WTC11 (cell line): ENCODE measurements around the gene RFK. TPM values are rescaled to one million over a fixed set of nuclear protein-coding genes. Genes with fewer than 3 reads are reported as not detected.

ENCODE experiments used
- ATAC-seq: fragments of 200-7000 bp; cut with Tn5 transposase; 2 replicates; pipeline ENCODE4 v1.10.0; 2021; ENCODE audit warnings: mild to moderate bottlenecking, moderate library complexity
- CTCF ChIA-PET: fragments of 300-600 bp; sonication (Branson Sonifier 250); formaldehyde crosslinking; loops from one replicate; lab custom pipeline; 2021; ENCODE audit warnings: antibody characterized with exemption; lab: Charles Lee
- POLR2A ChIA-PET: fragments of 350-600 bp; sonication (Branson Sonifier 250); formaldehyde crosslinking; loops from one replicate; lab custom pipeline; 2021; ENCODE audit warnings: antibody characterized with exemption; lab: Charles Lee
- DNase-seq: peaks from one replicate; pipeline ENCODE4 v3.0.0; 2021; ENCODE audit warnings: low spot score
- H3K27ac Mint-ChIP-seq: 2 replicates; pipeline ENCODE4 v1.8.0; 2021; ENCODE audit warnings: mixed read lengths
- H3K27me3 Mint-ChIP-seq: 2 replicates; pipeline ENCODE4 v1.8.0; 2021; ENCODE audit warnings: low read depth, mild to moderate bottlenecking, moderate library complexity, mixed read lengths
- H3K36me3 Mint-ChIP-seq: 2 replicates; pipeline ENCODE4 v1.8.0; 2021; ENCODE audit warnings: mixed read lengths
- H3K4me1 Mint-ChIP-seq: 2 replicates; pipeline ENCODE4 v1.8.0; 2022; ENCODE audit warnings: mixed read lengths
- H3K4me3 Mint-ChIP-seq: 2 replicates; pipeline ENCODE4 v1.8.0; 2021; ENCODE audit warnings: mild to moderate bottlenecking, moderate library complexity, mixed read lengths
- H3K9me3 Mint-ChIP-seq: 2 replicates; pipeline ENCODE4 v1.8.0; 2021; ENCODE audit warnings: mixed read lengths
- ATF2 ChIP-seq: sonication (generic); formaldehyde crosslinking; IDR thresholded peaks from 2 replicates; pipeline ENCODE4 v1.8.1; 2022; ENCODE audit warnings: low read depth, missing genetic modification reagents, borderline replicate concordance
- ATF3 ChIP-seq: sonication (generic); formaldehyde crosslinking; conservative IDR thresholded peaks from 2 replicates; pipeline ENCODE4 v1.8.1; 2022; ENCODE audit warnings: mild to moderate bottlenecking, missing genetic modification reagents
- CREM ChIP-seq: sonication (generic); formaldehyde crosslinking; IDR thresholded peaks from 2 replicates; pipeline ENCODE4 v1.8.1; 2022; ENCODE audit warnings: mild to moderate bottlenecking, missing genetic modification reagents, moderate library complexity
- E2F5 ChIP-seq: sonication (generic); formaldehyde crosslinking; IDR thresholded peaks from 2 replicates; pipeline ENCODE4 v1.8.1; 2022; ENCODE audit warnings: mild to moderate bottlenecking, moderate library complexity, missing genetic modification reagents
- ERG ChIP-seq: fragments of 250-450 bp; sonication (Bioruptor Pico); IDR thresholded peaks from 2 replicates; pipeline ENCODE4 v1.8.0; 2021; ENCODE audit warnings: mild to moderate bottlenecking
- NR3C1 ChIP-seq: sonication (generic); formaldehyde crosslinking; conservative IDR thresholded peaks from 2 replicates; pipeline ENCODE4 v1.8.1; 2023; ENCODE audit warnings: low read depth, mild to moderate bottlenecking, missing genetic modification reagents
- PRRX2 ChIP-seq: fragments of 250-450 bp; sonication (Bioruptor Pico); IDR thresholded peaks from 2 replicates; pipeline ENCODE4 v1.8.0; 2021; ENCODE audit warnings: mild to moderate bottlenecking
- TCF7 ChIP-seq: sonication (generic); formaldehyde crosslinking; IDR thresholded peaks from 2 replicates; pipeline ENCODE4 v1.8.0; 2022; ENCODE audit warnings: mild to moderate bottlenecking, low read depth, missing genetic modification reagents, moderate library complexity
- ZNF121 ChIP-seq: sonication (generic); formaldehyde crosslinking; IDR thresholded peaks from 2 replicates; pipeline ENCODE4 v1.8.0; 2023; ENCODE audit warnings: missing genetic modification reagents
- ZNF219 ChIP-seq: sonication (generic); formaldehyde crosslinking; IDR thresholded peaks from 2 replicates; pipeline ENCODE4 v1.8.0; 2023; ENCODE audit warnings: missing genetic modification reagents, mild to moderate bottlenecking, borderline replicate concordance
- ZNF281 ChIP-seq: sonication (generic); formaldehyde crosslinking; IDR thresholded peaks from 2 replicates; pipeline ENCODE4 v1.8.0; 2023; ENCODE audit warnings: mild to moderate bottlenecking, missing genetic modification reagents
- ZNF512 ChIP-seq: sonication (generic); formaldehyde crosslinking; IDR thresholded peaks from 2 replicates; pipeline ENCODE4 v1.8.1; 2022; ENCODE audit warnings: missing genetic modification reagents, borderline replicate concordance
- total RNA-seq: library from RNA; stranded (reverse); gene quantifications from 3 replicates; pipeline ENCODE4 v1.2.3, GENCODE V29; 2021

Gene RFK
- total RNA-seq, 1 experiment from 2014 or later: 14.9 TPM

GRCh38 chr9:76396597-76396996 is 2.4 kb upstream of the RFK start:
- POLR2A ChIA-PET: no interaction called here

GRCh38 chr9:76396144-76396543 is 1.9 kb upstream of the RFK start:
- POLR2A ChIA-PET: no interaction called here

More at GRCh38 chr9:76396597-76396996, 2.4 kb upstream of the RFK start:
- H3K4me3 Mint-ChIP-seq: no peak overlapping the region
- no peak for DNase-seq
- H3K27me3 Mint-ChIP-seq: no peaks in the 10 kb centered on the region; the same call in 1 of the 2 replicates
- CTCF ChIA-PET: no interaction called here
- no peak for ATAC-seq
- peaks cover 10% of the 10 kb centered on the region for H3K9me3 Mint-ChIP-seq
- peaks cover 12% of the 10 kb centered on the region for H3K4me1 Mint-ChIP-seq
- TF ChIP-seq ZNF121 (CRISPR knock-in tag): peak; percentile 30; the same call in 1 of the 2 replicates
- TF ChIP-seq ZNF281 (CRISPR knock-in tag): no peak
- no peak for TF ChIP-seq CREM (CRISPR knock-in tag)
- TF ChIP-seq, all 79 proteins: peak for 1
- Mint-ChIP-seq H3K36me3 (peaks cover 14% of the 10 kb centered on the region), H3K27ac (no peak overlapping the region)

GRCh38 chr9:76395381-76395780 is 1.2 kb upstream of the RFK start:
- Mint-ChIP-seq H3K36me3 (peaks cover 19% of the 10 kb centered on the region), H3K9me3 (peaks cover 10% of the 10 kb centered on the region), H3K27ac (no peak overlapping the region; the same call in 1 of the 2 replicates), H3K27me3 (no peaks in the 10 kb centered on the region; the same call in 1 of the 2 replicates), H3K4me3 (peak overlapping the region; percentile 82), H3K4me1 (peaks cover 11% of the 10 kb centered on the region)
- ATAC-seq: no peak
- no peak for DNase-seq
- TF ChIP-seq ZNF219 (no peak), ZNF121 (CRISPR knock-in tag) (peak; percentile 99), ZNF512 (CRISPR knock-in tag) (0 out of 2 replicates have a peak, but pooled peaks have one; percentile 25)
- ChIA-PET CTCF (interaction anchor here (1.6 to 2.3 kb wide), 4 partner anchors 11 to 308 kb away, joined by 5 to 13 read pairs (median 10); no protein-coding TSS in a partner anchor), POLR2A (no interaction called here)

More at GRCh38 chr9:76396144-76396543, 1.9 kb upstream of the RFK start:
- DNase-seq: no peak
- Mint-ChIP-seq H3K4me1 (peaks cover 11% of the 10 kb centered on the region), H3K27me3 (no peaks in the 10 kb centered on the region; the same call in 1 of the 2 replicates), H3K36me3 (peaks cover 16% of the 10 kb centered on the region), H3K4me3 (no peak overlapping the region), H3K9me3 (peaks cover 10% of the 10 kb centered on the region), H3K27ac (no peak overlapping the region)
- TF ChIP-seq ATF2 (CRISPR knock-in tag) (no peak), ATF3 (CRISPR knock-in tag) (no peak), ERG (no peak), NR3C1 (no peak)
- no peak for ATAC-seq
- CTCF ChIA-PET: no interaction called here

- CTCF ChIA-PET: interaction anchor here (0.7 to 2.3 kb wide), 16 partner anchors 12 to 309 kb away, joined by 3 to 15 read pairs (median 4); partner anchors contain the start of gene GCNT1
- TF ChIP-seq PRRX2 (CRISPR knock-in tag) (no peak), TCF7 (CRISPR knock-in tag) (no peak), E2F5 (CRISPR knock-in tag) (no peak)
Measured at GRCh38 chr9:76394960-76395252, 680 bp upstream of the RFK start.

More at GRCh38 chr9:76394960-76395252, 680 bp upstream of the RFK start:
- peak overlapping the region; percentile 91 for H3K27ac Mint-ChIP-seq
- peaks cover 10% of the 10 kb centered on the region for H3K9me3 Mint-ChIP-seq
- H3K4me1 Mint-ChIP-seq: peaks cover 11% of the 10 kb centered on the region
- peak; percentile 33 for DNase-seq
- peak; percentile 47 for ATAC-seq
- POLR2A ChIA-PET: interaction anchor here (0.6 to 0.9 kb wide), 3 partner anchors 12 to 64 kb away, joined by 3 read pairs; partner anchors contain the start of gene GCNT1
- no peaks in the 10 kb centered on the region; the same call in 1 of the 2 replicates for H3K27me3 Mint-ChIP-seq
- H3K36me3 Mint-ChIP-seq: peaks cover 19% of the 10 kb centered on the region
- peak overlapping the region; percentile 82 for H3K4me3 Mint-ChIP-seq
